ENCODE data around the gene ABHD16A. TPM values are rescaled to one million over a fixed set of nuclear protein-coding genes. Genes with fewer than 3 reads are reported as not detected.
"Not testable (repeated sequence)": the region's sequence is repeated elsewhere in the genome, so short reads cannot be mapped to it uniquely, and the experiment has no call there.

ABHD16A gene
- total and polyA plus RNA-seq, 3 experiments from 2014 or later, result 37.0 to 45.5 (median 41.0) TPM

DNA sequence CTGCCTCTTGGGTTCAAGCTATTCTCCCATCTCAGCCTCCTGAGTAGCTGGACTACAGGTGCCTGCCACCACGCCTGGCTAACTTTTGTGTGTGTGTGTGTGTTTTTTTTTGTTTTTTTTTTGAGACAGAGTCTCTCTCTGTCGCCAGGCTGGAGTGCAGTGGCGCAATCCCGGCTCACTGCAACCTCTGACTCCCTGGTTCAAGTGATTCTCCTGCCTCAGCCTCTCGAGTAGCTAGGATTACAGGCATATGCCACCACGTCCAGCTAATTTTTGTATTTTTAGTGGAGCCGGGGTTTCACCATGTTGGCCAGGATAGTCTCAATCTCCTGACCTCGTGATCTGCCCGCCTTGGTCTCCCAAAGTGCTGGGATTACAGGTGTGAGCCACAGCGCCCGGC is 6.0 kb upstream of the ABHD16A start:
- peak in 1 of 5 donors; percentile 4 for DNase-seq
- not testable (repeated sequence) for H3K4me1 ChIP-seq (ENCODE audit: insufficient read depth, low read length); H3K9me3 Mint-ChIP-seq; H3K36me3 ChIP-seq (ENCODE audit: insufficient read depth, low read length); H3K27ac ChIP-seq (ENCODE audit: low read depth, low read length); H3K9me3 ChIP-seq (ENCODE audit: low read length); H3K27me3 Mint-ChIP-seq; H3K27ac Mint-ChIP-seq; H3K36me3 Mint-ChIP-seq; H3K4me3 ChIP-seq (ENCODE audit: low read length); H3K27me3 ChIP-seq (ENCODE audit: insufficient read depth, low read length, poor library complexity, severe bottlenecking); H3K4me3 Mint-ChIP-seq
- CTCF ChIA-PET, result interaction anchor here (0.7 kb wide), 1 partner anchor 118 kb away, joined by 4 read pairs; the partner anchor contains the start of gene HSPA1B
- H3K4me1 Mint-ChIP-seq, result peaks cover 10 to 18% (median 14%) of the 10 kb centered on the region in 3 donors
- POLR2A ChIA-PET, result interaction anchor here (0.5 to 0.7 kb wide), 2 partner anchors 30 to 457 kb away, joined by 3 to 5 read pairs; no protein-coding TSS in a partner anchor

DNA sequence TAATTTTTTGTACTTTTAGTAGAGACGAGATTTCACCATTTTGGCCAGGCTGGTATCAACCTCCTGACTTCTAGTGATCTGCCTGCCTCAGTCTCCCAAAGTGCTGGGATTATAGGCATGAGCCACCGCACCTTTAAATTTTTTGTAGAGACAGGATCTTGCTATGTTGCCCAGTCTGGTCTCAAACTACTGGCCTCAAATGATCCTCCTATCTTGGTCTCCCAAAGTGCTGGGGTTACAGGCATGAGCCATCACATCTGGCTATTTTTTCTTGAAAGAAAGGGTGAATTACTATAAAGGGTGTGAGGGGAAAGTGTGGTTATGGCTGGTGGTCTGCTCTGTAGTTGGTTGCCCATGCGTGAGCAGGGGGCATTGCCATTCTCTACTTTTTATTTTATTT is 5.1 kb upstream of the ABHD16A start:
- no peak overlapping the region for H3K27ac Mint-ChIP-seq
- H3K27me3 Mint-ChIP-seq, result peaks cover 0 to 1% of the 10 kb centered on the region in 2 donors
- H3K36me3 ChIP-seq (ENCODE audit: insufficient read depth, low read length), result no peaks in the 10 kb centered on the region
- no peaks in the 10 kb centered on the region for H3K9me3 ChIP-seq (ENCODE audit: low read length)
- H3K27ac ChIP-seq (ENCODE audit: low read depth, low read length), result no peak overlapping the region
- H3K4me3 Mint-ChIP-seq, result no peak overlapping the region
- H3K27me3 ChIP-seq (ENCODE audit: insufficient read depth, low read length, poor library complexity, severe bottlenecking), result no peaks in the 10 kb centered on the region
- ChIA-PET CTCF (interaction anchor here (0.7 kb wide), 1 partner anchor 119 kb away, joined by 4 read pairs; the partner anchor contains the start of gene HSPA1B), POLR2A (no interaction called here)
- H3K4me1 ChIP-seq (ENCODE audit: insufficient read depth, low read length), result peaks cover 13% of the 10 kb centered on the region
- no peak overlapping the region for H3K4me3 ChIP-seq (ENCODE audit: low read length)
- peaks cover 14 to 25% (median 22%) of the 10 kb centered on the region in 3 donors for H3K4me1 Mint-ChIP-seq
- peaks cover 0 to 2% (median 0%) of the 10 kb centered on the region in 3 donors for H3K36me3 Mint-ChIP-seq
- no peak for DNase-seq
- H3K9me3 Mint-ChIP-seq, result no peaks in the 10 kb centered on the region

DNA sequence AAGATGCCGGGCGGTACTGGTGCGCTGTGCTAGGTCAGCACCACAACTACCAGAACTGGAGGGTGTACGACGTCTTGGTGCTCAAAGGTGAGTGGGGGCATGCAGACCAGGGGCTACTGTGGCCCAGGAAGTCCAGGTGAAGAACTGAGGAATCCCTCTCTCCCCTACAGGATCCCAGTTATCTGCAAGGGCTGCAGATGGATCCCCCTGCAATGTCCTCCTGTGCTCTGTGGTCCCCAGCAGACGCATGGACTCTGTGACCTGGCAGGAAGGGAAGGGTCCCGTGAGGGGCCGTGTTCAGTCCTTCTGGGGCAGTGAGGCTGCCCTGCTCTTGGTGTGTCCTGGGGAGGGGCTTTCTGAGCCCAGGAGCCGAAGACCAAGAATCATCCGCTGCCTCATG is 4.6 kb upstream of the ABHD16A start:
- Mint-ChIP-seq H3K4me3 (no peak overlapping the region), H3K9me3 (no peaks in the 10 kb centered on the region), H3K27me3 (peaks cover 0 to 1% of the 10 kb centered on the region in 2 donors), H3K4me1 (peaks cover 16 to 28% (median 25%) of the 10 kb centered on the region in 3 donors), H3K36me3 (peaks cover 0 to 6% (median 0%) of the 10 kb centered on the region in 3 donors), H3K27ac (no peak overlapping the region)
- Histone ChIP-seq H3K9me3 (ENCODE audit: low read length) (no peaks in the 10 kb centered on the region), H3K4me1 (ENCODE audit: insufficient read depth, low read length) (peaks cover 13% of the 10 kb centered on the region), H3K36me3 (ENCODE audit: insufficient read depth, low read length) (no peaks in the 10 kb centered on the region), H3K27ac (ENCODE audit: low read depth, low read length) (no peak overlapping the region), H3K27me3 (ENCODE audit: insufficient read depth, low read length, poor library complexity, severe bottlenecking) (no peaks in the 10 kb centered on the region), H3K4me3 (ENCODE audit: low read length) (no peak overlapping the region)
- POLR2A ChIA-PET, result no interaction called here
- DNase-seq, result peak in 1 of 5 donors; percentile 30
- CTCF ChIA-PET, result no interaction called here

DNA sequence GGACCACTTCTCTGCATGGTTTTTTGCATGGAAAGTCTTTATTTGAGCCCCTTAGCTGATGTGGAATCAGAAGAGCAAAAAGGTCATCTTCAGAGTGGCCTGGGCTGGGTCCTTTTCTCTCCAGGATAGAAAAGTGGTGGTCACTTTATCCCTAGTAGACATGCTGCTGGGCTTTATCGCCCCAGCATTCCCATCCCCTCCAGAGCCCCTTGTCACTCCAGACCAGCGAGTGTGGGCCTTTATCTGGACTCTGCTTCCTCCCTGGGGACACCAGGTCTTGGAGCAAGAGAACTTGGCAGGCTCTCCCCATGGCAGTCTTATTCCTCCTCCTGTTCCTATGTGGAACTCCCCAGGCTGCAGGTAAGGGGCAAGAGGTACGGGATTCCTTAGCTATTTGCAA is 3.5 kb upstream of the ABHD16A start, which contains the start of gene LY6G6F:
TSS of gene LY6G6F (plus strand) at position 268 of the 400 bp plus-strand sequence. CDS start at position 309, 41 bp downstream.
- H3K4me3 Mint-ChIP-seq, result peak within 1 kb of the TSS in 1 of 7 donors; percentile 49
- peaks cover 20% of the 10 kb centered on the region for H3K4me1 ChIP-seq (ENCODE audit: insufficient read depth, low read length)
- H3K36me3 Mint-ChIP-seq, result peaks cover 0 to 12% (median 0%) of the 10 kb centered on the region in 3 donors
- H3K27ac Mint-ChIP-seq, result no peak within 1 kb of the TSS
- ChIA-PET POLR2A (no interaction called here), CTCF (no interaction called here)
- peaks cover 0 to 1% of the 10 kb centered on the region in 2 donors for H3K27me3 Mint-ChIP-seq
- no peaks in the 10 kb centered on the region for H3K36me3 ChIP-seq (ENCODE audit: insufficient read depth, low read length)
- no peak for DNase-seq
- H3K9me3 Mint-ChIP-seq, result no peaks in the 10 kb centered on the region
- peak within 1 kb of the TSS; percentile 24 for H3K27ac ChIP-seq (ENCODE audit: low read depth, low read length)
- peaks cover 24 to 32% (median 31%) of the 10 kb centered on the region in 3 donors for H3K4me1 Mint-ChIP-seq
- no peaks in the 10 kb centered on the region for H3K27me3 ChIP-seq (ENCODE audit: insufficient read depth, low read length, poor library complexity, severe bottlenecking)
- no peak within 1 kb of the TSS for H3K4me3 ChIP-seq (ENCODE audit: low read length)
- H3K9me3 ChIP-seq (ENCODE audit: low read length), result no peaks in the 10 kb centered on the region

DNA sequence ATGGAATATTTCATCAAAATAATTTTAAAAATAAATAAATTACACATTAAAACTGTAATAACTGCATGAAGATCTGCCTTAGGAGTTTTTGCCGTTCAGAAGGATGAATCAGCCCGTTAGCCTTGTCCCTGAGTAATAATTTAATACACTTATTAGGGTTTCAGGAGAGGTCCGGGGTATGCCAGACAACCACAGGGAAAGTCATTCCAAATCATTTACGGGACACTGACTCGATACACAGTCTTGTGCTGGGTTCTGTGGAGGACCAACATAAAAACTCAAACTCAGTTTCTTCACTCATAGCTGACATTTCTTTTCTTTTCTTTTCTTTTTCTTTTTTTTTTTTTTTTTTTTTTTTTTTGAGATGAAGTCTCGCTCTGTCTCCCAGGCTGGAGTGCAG is 2.8 kb upstream of the ABHD16A start:
- Mint-ChIP-seq H3K36me3 (peaks cover 0 to 16% (median 1%) of the 10 kb centered on the region in 3 donors), H3K27me3 (peaks cover 0 to 1% of the 10 kb centered on the region in 2 donors), H3K4me1 (peaks cover 26 to 32% (median 32%) of the 10 kb centered on the region in 3 donors), H3K4me3 (no peak overlapping the region), H3K9me3 (no peaks in the 10 kb centered on the region), H3K27ac (no peak overlapping the region)
- Histone ChIP-seq H3K4me1 (ENCODE audit: insufficient read depth, low read length) (peaks cover 23% of the 10 kb centered on the region), H3K27ac (ENCODE audit: low read depth, low read length) (no peak overlapping the region), H3K9me3 (ENCODE audit: low read length) (no peaks in the 10 kb centered on the region), H3K36me3 (ENCODE audit: insufficient read depth, low read length) (no peaks in the 10 kb centered on the region), H3K4me3 (ENCODE audit: low read length) (no peak overlapping the region), H3K27me3 (ENCODE audit: insufficient read depth, low read length, poor library complexity, severe bottlenecking) (no peaks in the 10 kb centered on the region)
- DNase-seq, result no peak
- POLR2A ChIA-PET, result no interaction called here
- CTCF ChIA-PET, result no interaction called here

DNA sequence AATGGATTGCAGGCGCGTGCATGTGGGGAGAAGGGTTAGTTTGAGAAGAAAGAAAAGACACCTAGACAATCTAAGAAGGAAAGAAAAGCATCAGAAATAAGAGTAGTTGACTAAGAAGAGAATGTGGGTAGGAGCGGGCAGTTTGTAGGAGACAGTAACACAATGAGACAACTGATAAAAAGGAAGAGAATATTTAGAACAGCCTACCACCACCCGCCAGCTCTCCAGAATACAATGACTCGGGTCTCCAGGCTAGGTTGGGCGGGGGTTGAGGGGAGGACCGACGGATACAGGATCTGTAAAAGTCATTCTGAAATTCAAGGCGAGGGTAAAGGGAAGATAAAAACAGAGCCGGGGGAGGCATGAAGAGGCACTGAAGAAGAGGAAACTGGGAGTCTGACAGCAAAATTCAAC is 712 bp downstream of the ABHD16A start:
- Mint-ChIP-seq H3K27me3 (peaks cover 0 to 1% of the 10 kb centered on the region in 2 donors), H3K4me1 (peaks cover 35 to 45% (median 41%) of the 10 kb centered on the region in 3 donors), H3K27ac (peak overlapping the region; percentile 88 to 100 (median 96)), H3K4me3 (peak overlapping the region; percentile 92 to 99 (median 96)), H3K36me3 (peaks cover 0 to 40% (median 4%) of the 10 kb centered on the region in 3 donors), H3K9me3 (no peaks in the 10 kb centered on the region)
- Histone ChIP-seq H3K27me3 (ENCODE audit: insufficient read depth, low read length, poor library complexity, severe bottlenecking) (no peaks in the 10 kb centered on the region), H3K4me1 (ENCODE audit: insufficient read depth, low read length) (peaks cover 24% of the 10 kb centered on the region), H3K9me3 (ENCODE audit: low read length) (no peaks in the 10 kb centered on the region), H3K4me3 (ENCODE audit: low read length) (peak overlapping the region; percentile 88), H3K27ac (ENCODE audit: low read depth, low read length) (peak overlapping the region; percentile 98), H3K36me3 (ENCODE audit: insufficient read depth, low read length) (peaks cover 15% of the 10 kb centered on the region)
- no peak for DNase-seq
- CTCF ChIA-PET, result interaction anchor here (0.7 to 1.6 kb wide), 4 partner anchors 21 to 302 kb away, joined by 3 to 4 read pairs (median 3); partner anchors contain the start of gene LY6G5C
- POLR2A ChIA-PET, result interaction anchor here (0.8 to 1.8 kb wide), 10 partner anchors 33 to 269 kb away, joined by 3 to 13 read pairs (median 6); partner anchors contain the start of genes BAG6, CLIC1, CSNK2B and DXO

DNA sequence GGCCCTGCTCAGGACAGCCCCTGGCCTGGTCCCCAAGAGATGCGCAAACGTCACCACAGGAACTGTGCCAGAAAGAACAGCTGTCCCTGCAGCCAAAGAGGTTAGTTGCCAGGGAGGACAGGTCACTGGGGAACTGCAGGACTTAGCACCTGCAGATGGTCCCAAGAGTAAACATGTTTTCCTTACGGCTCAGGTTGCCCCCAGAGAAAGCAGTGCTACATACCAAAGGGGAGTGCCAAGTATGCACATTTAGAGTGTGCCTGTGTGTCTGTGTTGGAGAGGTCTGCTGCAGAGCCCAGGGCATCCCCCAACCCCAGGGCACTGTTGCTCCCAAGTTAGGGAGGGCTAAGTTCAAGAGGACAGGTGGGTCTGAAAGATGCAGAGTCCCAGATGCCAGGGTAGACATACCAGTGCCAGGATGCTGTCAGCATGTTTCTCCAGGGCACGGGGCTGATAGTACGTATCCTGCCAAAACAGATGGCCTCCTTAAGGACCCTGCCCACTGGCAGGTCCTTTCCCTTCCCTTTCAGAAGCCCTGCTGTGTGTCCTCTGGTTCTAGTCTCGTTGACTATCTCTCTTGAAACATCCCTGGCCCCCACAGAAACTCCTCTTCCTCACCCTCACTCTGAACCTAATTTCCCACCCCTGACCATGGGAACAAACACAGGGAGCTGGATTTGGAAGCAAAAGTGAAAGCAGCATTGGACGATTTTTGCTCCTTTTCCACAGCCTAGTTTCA is 1.3 kb downstream of the ABHD16A start:
- H3K27me3 ChIP-seq (ENCODE audit: insufficient read depth, low read length, poor library complexity, severe bottlenecking), result no peaks in the 10 kb centered on the region
- ChIA-PET POLR2A (interaction anchor here (0.6 to 1.8 kb wide), 4 partner anchors 36 to 270 kb away, joined by 3 to 13 read pairs (median 8); partner anchors contain the start of genes BAG6, CSNK2B, DXO and GPANK1), CTCF (interaction anchor here (1.6 kb wide), 1 partner anchor 21 kb away, joined by 3 read pairs; the partner anchor contains the start of gene LY6G5C)
- no peaks in the 10 kb centered on the region for H3K9me3 ChIP-seq (ENCODE audit: low read length)
- H3K27ac ChIP-seq (ENCODE audit: low read depth, low read length), result peak overlapping the region; percentile 98
- peak overlapping the region; percentile 88 for H3K4me3 ChIP-seq (ENCODE audit: low read length)
- peaks cover 24% of the 10 kb centered on the region for H3K4me1 ChIP-seq (ENCODE audit: insufficient read depth, low read length)
- H3K36me3 ChIP-seq (ENCODE audit: insufficient read depth, low read length), result peaks cover 18% of the 10 kb centered on the region
- no peak for DNase-seq
- Mint-ChIP-seq H3K36me3 (peaks cover 0 to 45% (median 4%) of the 10 kb centered on the region in 3 donors), H3K4me1 (peaks cover 39 to 48% (median 46%) of the 10 kb centered on the region in 3 donors), H3K27me3 (peaks cover 0 to 2% of the 10 kb centered on the region in 2 donors), H3K9me3 (no peaks in the 10 kb centered on the region), H3K4me3 (peak overlapping the region; percentile 92 to 99 (median 96)), H3K27ac (peak overlapping the region; percentile 88 to 100 (median 96))

Data from CD8-positive, alpha-beta memory T cell (primary cell).